Astrocyte (in vitro differentiated cells and primary cell): ENCODE measurements around the gene APBB2.
"Not testable (repeated sequence)": the region's sequence is repeated elsewhere in the genome, so short reads cannot be mapped to it uniquely, and the experiment has no call there.

Experiments used
- EZH2 ChIP-seq: IDR thresholded peaks from 2 replicates; pipeline ENCODE4 v1.6.1; 2012; ENCODE audit warnings: mild to moderate bottlenecking, low read length, inconsistent platforms; ENCODE audit not compliant: insufficient read depth
- TF ChIP-seq, protein P1 (sequence below): IDR thresholded peaks from 2 replicates; pipeline ENCODE4 v1.5.1; 2011; ENCODE audit warnings: low read depth, mild to moderate bottlenecking, inconsistent platforms, low read length, moderate library complexity; ENCODE audit not compliant: insufficient read depth

DNA sequence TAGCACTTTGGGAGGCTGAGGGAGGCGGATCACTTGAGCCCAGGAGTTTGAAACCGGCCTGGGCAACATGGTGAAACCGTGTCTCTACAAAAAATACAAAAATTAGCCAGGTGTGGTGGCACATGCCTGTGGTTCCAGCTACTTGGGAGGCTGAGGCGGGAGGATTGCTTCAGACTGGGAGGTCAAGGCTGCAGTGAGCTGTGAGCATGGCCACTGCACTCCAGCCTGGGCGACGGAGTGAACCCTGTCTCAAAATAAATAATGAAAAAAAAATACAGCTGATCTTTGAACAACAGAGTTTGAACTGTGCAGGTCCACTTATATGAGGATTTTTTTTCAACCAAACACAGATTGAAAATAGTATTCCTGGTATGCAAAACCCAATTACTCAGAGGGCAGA, 397.2 kb downstream of the APBB2 start:
- TF ChIP-seq, protein P1, sequence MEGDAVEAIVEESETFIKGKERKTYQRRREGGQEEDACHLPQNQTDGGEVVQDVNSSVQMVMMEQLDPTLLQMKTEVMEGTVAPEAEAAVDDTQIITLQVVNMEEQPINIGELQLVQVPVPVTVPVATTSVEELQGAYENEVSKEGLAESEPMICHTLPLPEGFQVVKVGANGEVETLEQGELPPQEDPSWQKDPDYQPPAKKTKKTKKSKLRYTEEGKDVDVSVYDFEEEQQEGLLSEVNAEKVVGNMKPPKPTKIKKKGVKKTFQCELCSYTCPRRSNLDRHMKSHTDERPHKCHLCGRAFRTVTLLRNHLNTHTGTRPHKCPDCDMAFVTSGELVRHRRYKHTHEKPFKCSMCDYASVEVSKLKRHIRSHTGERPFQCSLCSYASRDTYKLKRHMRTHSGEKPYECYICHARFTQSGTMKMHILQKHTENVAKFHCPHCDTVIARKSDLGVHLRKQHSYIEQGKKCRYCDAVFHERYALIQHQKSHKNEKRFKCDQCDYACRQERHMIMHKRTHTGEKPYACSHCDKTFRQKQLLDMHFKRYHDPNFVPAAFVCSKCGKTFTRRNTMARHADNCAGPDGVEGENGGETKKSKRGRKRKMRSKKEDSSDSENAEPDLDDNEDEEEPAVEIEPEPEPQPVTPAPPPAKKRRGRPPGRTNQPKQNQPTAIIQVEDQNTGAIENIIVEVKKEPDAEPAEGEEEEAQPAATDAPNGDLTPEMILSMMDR = not testable (repeated sequence)
- not testable (repeated sequence) for TF ChIP-seq EZH2
